GM12891 (cell line): ENCODE measurements around the gene MAGEF1.

Experiments
- DNase-seq: peaks from one replicate; pipeline ENCODE4 v3.0.0; 2011; ENCODE audit warnings: low spot score; ENCODE audit not compliant: insufficient read length
- FAIRE-seq: peaks from 2 replicates; lab custom pipeline; 2011; peaks lifted over from hg19 to GRCh38; lab: Jason Lieb, UNC
- PAX5 ChIP-seq: IDR thresholded peaks from 2 replicates; pipeline ENCODE4 v1.6.1; 2011; ENCODE audit warnings: low read length, moderate library complexity, mild to moderate bottlenecking; ENCODE audit not compliant: insufficient read depth, severe bottlenecking
- POLR2A ChIP-seq: IDR thresholded peaks from 2 replicates; pipeline ENCODE4 v1.6.1; 2011; ENCODE audit warnings: low read depth, low read length, control low read depth
- POLR2AphosphoS5 ChIP-seq: IDR thresholded peaks from 2 replicates; pipeline ENCODE4 v1.6.1; 2011; ENCODE audit warnings: low read depth, low read length, control low read depth
- POU2F2 ChIP-seq: IDR thresholded peaks from 2 replicates; pipeline ENCODE4 v1.6.1; 2011; ENCODE audit warnings: low read depth, mild to moderate bottlenecking, control low read depth, low read length, moderate library complexity
- SPI1 ChIP-seq: IDR thresholded peaks from 2 replicates; pipeline ENCODE4 v1.6.1; 2011; ENCODE audit warnings: low read depth, low read length, control low read depth
- TAF1 ChIP-seq: IDR thresholded peaks from 2 replicates; pipeline ENCODE4 v1.6.1; 2011; ENCODE audit warnings: low read depth, low read length, control low read depth

The MAGEF1 gene

GRCh38 chr3:184752361-184752760, 40.5 kb upstream of the MAGEF1 start:
- TF ChIP-seq PAX5 (no peak), SPI1 (no peak), TAF1 (no peak), POLR2AphosphoS5 (no peak), POLR2A (no peak), POU2F2 (no peak)
- no peak for FAIRE-seq
- DNase-seq: no peak

DNA sequence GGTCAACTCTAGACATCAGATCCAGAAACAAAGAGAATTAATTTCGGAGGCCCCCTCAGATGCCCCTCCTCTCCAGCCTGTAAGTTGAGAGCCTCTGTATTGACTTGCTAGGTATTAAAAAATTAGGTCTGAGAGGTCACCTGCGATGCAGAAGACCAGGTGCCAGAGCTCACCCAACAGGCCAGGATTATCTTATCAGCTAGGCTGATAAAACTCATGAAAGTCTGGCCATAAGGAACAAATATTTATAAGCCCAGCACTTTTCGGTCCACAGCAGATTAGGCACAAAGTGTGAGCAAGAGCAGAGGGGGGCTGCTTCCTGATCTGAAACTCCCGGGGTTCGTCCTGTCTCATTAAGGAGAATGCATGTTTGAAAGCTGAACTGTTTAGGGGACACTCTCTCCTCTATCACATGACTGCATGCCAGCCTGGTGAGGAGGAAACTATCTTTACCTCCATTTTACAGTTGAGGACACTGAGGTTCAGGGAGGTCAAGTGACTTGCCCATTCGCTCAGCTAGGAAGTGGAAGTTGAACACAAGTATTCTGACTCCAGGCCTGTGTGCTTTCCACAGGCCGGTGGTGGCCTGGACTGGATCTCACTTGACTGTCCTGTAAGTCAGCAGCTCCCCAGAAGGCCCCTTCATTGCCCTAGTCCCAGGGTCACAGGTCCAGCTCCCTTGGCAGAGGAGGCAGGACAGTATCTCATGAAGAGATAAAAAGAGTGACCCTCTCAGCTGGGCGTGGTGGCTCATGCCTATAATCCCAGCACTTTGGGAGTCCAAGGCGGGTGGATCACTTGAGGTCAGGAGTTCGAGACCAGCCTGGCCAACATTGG, 39.6 kb upstream of the MAGEF1 start:
- DNase-seq (no peak), FAIRE-seq (no peak)
- no peak for TF ChIP-seq TAF1
- TF ChIP-seq POLR2AphosphoS5: no peak
- no peak for TF ChIP-seq POU2F2
- no peak for TF ChIP-seq SPI1
- no peak for TF ChIP-seq POLR2A
- no peak for TF ChIP-seq PAX5

- no peak for FAIRE-seq
- no peak for DNase-seq
- TF ChIP-seq POLR2AphosphoS5 (no peak), TAF1 (no peak)
These were observed 38.7 kb upstream of the MAGEF1 start for GRCh38 chr3:184750349-184751083.

DNA sequence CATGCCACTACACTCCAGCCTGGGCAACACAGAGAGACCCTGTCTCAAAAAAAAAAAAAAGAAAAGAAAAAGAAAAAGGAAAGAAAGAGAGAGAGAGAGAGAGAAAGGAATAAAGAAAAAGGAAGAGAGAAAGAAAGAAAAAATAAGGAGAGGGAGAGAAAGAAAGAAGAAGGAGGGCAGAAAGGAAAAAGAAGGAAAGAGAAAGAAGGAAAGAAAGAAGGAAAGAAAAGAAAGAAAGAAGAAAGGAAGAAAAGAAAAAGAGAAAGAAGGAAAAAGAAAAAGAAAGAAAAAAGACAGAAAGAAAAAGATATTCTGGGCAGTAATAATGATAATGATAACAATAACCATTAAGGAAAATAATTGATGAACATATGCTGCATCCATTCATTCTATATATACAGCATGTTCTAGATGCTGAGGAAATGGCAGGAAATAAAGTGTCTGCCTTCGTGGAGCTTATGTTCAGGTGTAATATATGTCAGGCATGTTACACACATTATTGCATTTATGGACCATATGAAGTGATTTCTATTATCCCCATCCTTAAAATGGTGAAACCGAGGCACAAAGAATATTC, 37.4 kb upstream of the MAGEF1 start:
- TF ChIP-seq POLR2AphosphoS5: no peak
- no peak for TF ChIP-seq POLR2A
- no peak for TF ChIP-seq SPI1
- no peak for TF ChIP-seq POU2F2
- no peak for TF ChIP-seq TAF1
- no peak for TF ChIP-seq PAX5
- DNase-seq: no peak
- FAIRE-seq: no peak

GRCh38 chr3:184748219-184749135, 36.6 kb upstream of the MAGEF1 start:
- FAIRE-seq: peak; percentile 65
- no peak for DNase-seq

DNA sequence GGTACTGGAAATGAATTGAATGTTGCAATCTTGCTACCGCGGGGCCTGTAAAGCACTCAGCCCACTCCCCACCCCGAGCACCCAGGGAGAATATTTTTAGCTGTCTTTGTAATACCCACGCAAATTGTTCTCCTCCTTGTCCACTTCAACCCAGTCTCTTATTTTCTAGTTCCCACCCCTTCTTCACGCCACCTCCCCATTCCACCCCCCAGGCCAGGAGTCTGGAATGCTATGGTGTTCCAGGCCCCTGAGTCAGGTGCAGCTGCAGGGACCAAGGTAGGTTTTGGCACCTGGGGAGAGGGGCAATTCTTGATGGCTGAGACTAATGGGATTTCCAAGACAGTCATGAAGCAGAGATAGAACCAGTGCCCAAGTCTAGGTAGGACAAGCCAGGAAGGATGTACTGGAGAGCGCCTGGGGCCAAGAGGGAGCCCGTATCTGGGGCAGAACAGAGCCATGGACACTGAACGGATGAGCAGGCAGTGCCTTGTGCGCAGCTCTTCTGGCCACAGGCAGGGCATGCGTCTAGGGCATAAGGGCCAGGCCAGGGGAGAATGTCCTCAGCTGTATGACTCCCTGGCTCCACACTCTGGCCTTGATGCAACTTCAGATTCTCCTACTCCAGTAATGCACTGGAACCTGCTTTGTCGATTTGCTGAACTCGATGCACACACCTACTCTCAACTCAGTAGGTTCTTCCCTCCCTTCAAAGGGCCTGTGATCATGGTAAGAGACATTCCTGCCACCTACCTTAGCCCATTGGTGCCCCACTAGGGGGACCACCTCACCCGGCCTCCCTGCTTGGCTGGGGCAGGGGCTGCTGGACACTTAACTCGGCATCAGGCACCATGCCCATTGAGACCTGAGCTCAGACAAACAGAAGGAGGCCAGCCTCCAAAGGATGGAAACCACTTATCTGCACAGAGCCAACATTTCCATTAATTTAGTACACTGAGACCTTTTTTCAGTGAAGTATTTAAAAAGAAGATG, 34.6 kb upstream of the MAGEF1 start:
- FAIRE-seq (no peak), DNase-seq (no peak)
- TF ChIP-seq POLR2AphosphoS5 (no peak), POLR2A (no peak), PAX5 (no peak), SPI1 (no peak), TAF1 (no peak), POU2F2 (no peak)

More at GRCh38 chr3:184748219-184749135, 36.6 kb upstream of the MAGEF1 start:
- TF ChIP-seq TAF1 (no peak), POLR2AphosphoS5 (no peak), SPI1 (peak; percentile 30; the same call in 1 of the 2 replicates), PAX5 (no peak), POU2F2 (no peak)

DNA sequence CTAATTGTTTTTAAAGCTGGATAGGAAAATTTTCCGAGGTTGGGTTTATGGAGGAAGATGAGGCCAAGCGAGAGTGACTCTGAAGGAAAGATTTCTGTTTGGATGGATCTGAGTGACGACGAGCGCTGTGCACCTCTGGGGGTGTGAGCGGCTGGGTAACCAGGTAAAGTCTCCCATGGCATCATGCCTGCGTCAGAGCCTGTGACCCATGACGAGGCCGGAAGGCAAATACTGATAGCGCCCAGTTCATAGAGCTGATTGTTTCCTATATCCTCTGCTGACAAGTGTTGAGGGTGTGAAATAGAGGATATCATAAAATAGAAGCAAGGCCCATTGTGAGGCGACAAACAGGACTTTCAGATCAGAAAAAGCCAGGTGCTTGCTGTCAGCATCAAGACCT, 33.7 kb upstream of the MAGEF1 start:
- no peak for FAIRE-seq
- DNase-seq: no peak
- no peak for TF ChIP-seq SPI1
- TF ChIP-seq POLR2AphosphoS5: no peak
- no peak for TF ChIP-seq POLR2A

DNA sequence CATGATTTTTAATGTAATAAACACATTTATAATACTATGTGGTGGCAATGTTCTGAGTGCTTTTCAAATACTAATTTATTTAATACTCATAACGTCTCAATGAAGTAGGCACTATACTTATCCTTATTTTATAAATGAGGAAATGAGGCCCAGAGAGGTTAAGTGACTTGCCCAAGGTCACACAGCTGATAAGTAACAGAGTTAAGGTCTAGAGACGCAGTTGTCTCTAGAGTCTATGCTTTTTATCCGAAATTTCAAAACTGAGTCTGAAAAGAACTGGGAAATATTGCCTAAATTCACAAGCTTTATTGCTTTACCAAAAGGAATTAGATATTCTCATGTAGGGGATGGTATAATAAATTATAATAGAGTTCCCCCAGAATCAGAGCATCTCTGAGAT, 31.4 kb upstream of the MAGEF1 start:
- DNase-seq (no peak), FAIRE-seq (no peak)
- no peak for TF ChIP-seq POU2F2
- TF ChIP-seq PAX5: no peak
- TF ChIP-seq TAF1: no peak
- no peak for TF ChIP-seq POLR2A
- TF ChIP-seq POLR2AphosphoS5: no peak
- no peak for TF ChIP-seq SPI1
